Stimulated activated CD4-positive, alpha-beta T cell treated with anti-CD3 and anti-CD28 coated beads, Interleukin-12 subunit alpha, Interleukin-12 subunit beta, amount 100 ng/mL, for 24 hours (primary cell): Measurements from ENCODE around the gene CHRNA10.

Experiments used
- DNase-seq, 2 experiments: peaks; one replicate each; pipeline ENCODE4 v3.0.0-alpha.2; 2020; ENCODE audit warnings: low read depth in 2 of 2

Gene CHRNA10

DNA sequence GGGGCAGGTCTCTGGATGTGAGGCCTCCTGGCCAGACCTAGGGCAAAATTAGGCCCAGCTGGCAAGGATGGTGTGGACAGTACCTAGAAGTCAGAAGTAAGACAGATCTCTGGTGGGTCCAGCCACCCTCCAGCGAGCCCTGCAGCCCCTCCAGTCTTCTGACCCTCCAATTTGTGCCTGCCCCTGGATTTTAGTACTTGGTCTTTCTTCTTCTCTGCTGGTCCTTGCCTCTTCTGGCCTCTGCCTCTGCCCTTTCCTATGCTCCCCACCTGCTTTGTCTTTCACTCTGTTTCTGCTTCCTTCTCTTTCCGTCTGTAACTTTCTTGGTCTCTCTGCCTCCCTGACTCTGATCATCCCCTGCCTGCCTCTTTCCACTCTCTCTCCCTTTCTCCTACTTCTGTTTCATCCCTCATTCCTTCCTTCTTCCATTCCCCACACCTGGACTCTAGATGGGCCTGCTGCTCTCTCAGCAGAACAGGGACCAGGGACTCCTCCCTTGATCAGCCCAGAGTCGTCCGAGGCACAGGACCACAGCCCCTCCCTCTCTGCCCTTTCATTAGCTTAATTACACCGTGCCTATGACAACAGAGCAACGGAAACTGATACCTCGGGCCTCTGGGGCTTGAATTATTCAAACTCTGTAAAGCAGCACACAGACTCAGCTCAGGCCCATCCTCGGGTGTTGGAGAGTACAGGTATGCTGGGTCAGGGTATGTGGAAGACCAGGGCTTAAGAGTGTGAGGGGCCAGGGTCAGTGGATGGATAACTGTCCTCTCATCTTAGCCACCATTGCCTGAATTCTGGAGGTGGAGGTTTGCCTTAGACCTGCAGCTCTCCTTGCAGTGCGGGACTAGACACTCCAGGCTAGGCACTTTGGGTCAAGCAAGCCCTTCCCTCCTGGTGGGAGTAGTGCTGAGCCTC is at the start of gene CHRNA10:
Gene CHRNA10 (minus strand): TSS at position 51 of the 921 bp plus-strand sequence. CDS start 72 bp downstream, outside the sequence.
- no peak for DNase-seq

DNA sequence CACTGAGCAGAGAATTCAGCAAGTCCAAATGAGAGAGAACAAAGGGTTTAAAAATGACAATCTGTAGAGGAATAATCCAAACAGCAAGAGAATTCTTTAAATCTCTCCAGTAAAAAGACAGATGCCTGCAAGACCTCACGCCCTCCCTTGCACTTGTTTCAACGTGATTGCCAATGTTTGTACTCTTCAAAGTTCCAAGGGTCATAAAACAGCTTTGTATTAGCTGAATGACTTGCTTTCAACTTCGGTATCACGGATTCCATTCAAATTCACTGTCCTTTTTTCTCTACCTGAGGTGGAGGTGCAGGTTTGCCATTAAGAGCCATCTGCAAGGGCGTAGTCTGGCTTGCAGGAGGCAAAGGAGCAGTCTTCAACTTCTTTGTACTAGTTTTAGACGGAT is 41.1 kb upstream of the CHRNA10 start:
- no peak for DNase-seq

GRCh38 chr11:3710485-3711259 is 39.5 kb upstream of the CHRNA10 start:
- no peak for DNase-seq

DNA sequence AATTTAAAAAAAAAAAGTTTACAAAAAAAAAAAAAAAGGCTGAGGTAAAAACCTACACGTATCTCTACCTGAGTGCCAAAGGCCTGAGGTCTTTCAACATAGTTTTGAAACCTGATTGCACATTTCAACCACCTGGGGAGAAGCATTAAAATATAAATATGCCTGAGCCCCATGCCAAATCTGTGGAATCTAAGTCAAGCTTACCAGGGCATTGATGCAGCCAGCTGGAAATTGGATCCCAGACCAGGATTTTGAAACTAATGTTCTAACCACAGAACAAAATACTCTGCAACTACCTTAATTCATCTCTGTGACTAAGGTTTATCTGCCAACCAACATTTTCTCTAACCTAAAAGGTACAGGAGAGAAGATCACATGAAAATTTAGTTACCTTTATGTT is 38.8 kb upstream of the CHRNA10 start:
- no peak for DNase-seq

GRCh38 chr11:3707176-3707575 is 36.0 kb upstream of the CHRNA10 start:
- DNase-seq = no peak

- no peak for DNase-seq
Measured at GRCh38 chr11:3703383-3703782, 32.2 kb upstream of the CHRNA10 start.

GRCh38 chr11:3700910-3701309 is 29.7 kb upstream of the CHRNA10 start:
- no peak for DNase-seq

- no peak for DNase-seq
Measured at GRCh38 chr11:3700410-3700809, 29.2 kb upstream of the CHRNA10 start.

DNA sequence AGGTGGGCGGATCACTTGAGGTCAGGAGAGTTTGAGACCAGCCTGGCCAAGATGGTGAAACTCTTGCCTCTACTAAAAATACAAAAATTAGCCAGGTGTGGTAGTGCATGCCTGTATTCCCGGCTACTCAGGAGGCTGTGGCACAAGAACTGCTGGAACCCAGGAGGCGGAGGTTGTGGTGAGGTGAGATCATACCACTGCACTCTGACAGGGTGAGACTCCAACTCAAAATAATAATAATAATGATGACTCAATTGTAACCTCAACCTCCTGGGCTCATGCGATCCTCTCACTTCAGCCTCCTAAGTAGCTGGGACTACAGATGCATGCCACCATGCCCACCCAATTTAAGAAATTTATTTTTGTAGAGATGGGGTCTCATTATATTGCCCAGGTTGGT is 15.6 kb upstream of the CHRNA10 start:
- no peak for DNase-seq

- DNase-seq = no peak
Measured at GRCh38 chr11:3685923-3686322, 14.7 kb upstream of the CHRNA10 start.

- no peak for DNase-seq
Measured at GRCh38 chr11:3684819-3685172, 13.6 kb upstream of the CHRNA10 start.

- DNase-seq = no peak
Measured at GRCh38 chr11:3684129-3684818, 13.1 kb upstream of the CHRNA10 start.

GRCh38 chr11:3683039-3683438 is 11.9 kb upstream of the CHRNA10 start:
- no peak for DNase-seq

DNA sequence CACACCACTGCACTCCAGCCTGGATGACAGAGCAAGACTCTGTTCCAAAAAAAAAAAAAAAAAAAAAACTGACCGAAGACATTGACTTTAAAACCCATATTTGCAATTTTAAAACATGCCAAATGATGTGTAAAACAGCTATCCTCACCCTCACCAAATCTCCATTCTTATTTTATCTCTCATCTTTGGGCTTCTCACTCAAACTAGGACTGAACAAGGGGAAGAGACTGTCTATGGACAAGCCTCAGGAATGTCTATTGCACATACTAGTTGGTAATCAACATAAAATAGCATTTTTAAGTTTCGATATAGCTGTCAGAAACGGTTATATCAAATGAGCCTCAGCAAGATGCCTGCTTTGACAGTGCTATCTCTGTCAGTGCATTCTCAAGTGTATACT is 7.9 kb upstream of the CHRNA10 start:
- no peak for DNase-seq

- no peak for DNase-seq
Measured at GRCh38 chr11:3675971-3676370, 4.8 kb upstream of the CHRNA10 start.

DNA sequence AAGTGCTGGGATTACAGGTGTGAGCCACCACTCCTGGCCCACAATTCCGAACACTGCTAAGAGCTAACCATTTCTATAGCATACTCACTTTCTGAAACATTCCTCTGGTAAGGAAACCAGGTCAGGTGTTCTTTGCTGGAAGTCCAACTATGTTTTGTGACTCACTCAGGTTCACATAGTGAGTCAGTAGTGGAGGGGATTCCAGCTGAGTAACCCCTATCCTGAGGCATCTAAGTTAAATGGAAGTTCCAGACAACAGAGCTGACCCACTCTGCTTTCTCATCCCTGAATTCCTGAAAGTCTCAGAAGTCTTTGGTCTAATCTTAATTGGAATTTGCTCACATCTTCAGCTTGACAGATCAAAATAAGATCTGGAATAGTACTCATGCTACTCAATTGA is 3.0 kb upstream of the CHRNA10 start:
- no peak for DNase-seq

DNA sequence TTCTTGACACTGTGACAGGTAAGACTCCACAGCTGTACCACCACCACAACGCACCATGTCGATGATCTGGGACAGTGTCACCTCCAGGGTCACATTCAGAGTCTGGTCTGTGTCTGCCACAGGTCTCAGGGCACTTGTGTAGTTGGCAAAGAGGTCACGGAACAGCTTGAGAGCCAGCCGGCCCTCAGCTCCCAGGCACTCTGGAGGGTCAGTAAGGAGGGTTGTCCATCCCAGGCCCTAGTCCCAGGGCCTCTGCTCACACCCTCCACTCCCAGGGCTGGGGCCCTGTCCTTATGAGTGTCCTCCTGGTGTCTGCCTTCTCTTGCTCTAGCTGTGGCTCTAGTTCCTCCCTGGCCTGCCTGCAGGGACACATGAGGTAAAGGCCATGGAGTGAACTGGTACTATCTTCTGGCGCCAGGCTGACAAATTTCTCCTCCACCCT is 1.4 kb downstream of the CHRNA10 start:
- DNase-seq = no peak

DNA sequence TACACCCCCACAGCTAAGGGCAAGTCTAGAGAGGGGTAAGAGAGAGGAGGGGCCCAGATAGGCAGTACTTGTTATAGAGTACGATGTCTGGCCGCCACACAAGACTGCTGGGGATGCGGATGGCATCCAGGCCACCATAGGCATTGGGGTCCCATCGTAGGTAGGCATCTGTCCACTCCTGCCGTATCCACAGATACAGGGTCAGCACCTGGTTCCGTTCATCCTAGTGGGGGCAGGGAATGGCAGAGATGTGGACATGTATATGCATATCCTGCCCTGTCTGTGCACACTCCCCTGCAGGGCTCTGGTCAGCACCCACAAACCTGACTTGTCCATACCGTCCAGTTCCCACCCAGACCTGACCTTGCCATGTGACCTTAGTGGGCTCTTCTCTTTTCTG is 2.1 kb downstream of the CHRNA10 start:
- DNase-seq = no peak

DNA sequence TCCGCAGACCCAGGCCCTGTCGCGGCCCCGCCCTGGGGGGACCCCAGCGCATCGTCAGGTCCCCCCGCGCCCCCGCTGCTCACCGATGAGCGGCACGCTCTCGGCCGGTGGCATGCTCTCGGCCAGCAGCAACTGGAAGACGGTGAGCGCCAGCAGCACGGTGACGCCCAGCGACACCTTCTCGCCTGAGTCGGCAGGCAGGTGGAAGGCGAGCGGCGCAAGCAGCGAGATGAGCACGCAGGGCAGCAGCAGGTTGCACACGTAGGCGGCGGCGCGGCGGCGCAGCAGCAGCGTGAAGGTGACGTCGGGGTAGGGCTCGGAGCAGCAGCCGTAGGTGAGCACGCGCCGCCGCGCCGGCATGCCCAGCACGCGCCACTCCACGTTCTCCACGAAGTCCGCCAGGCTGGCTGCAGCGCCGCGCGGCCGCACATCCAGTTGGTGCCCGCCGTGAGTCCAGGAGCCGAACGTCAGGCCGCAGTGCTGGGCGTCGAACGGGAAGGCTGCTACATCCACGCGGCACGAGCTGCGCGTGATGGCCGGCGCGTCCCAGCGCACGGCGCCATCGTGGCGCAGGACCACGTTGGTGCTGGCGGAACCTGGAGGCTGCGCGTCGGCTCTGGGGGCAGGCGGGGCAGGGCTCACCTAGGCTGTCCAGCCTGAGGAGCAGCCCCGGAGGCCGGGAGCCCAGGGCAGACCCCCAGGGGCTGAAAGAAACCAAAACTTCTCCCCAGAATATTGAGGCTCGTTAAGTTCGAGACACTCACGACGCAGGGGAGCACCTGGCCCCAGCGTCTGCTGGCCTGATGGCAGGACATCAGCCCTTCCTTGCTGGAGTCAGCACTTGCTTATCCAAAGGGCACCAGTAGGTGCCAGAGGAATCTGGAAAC is 3.8 kb downstream of the CHRNA10 start:
- DNase-seq = no peak

- no peak for DNase-seq
Measured at GRCh38 chr11:3666023-3666530, 5.1 kb downstream of the CHRNA10 start.
